Measurements from ENCODE around the gene BRD3. TPM values are rescaled to one million over a fixed set of nuclear protein-coding genes. Genes with fewer than 3 reads are reported as not detected.
"Not testable (repeated sequence)": the region's sequence is repeated elsewhere in the genome, so short reads cannot be mapped to it uniquely, and the experiment has no call there.

Gene BRD3
- polyA plus RNA-seq, 1 donor (not counting 4 experiments of a cell fraction or from before 2014, with no cell fraction given) = 3.3 TPM

GRCh38 chr9:134101623-134102149 is 33.9 kb upstream of the BRD3 start:
- FAIRE-seq = no peak
- H3K27ac ChIP-seq (ENCODE audit: control insufficient read depth, insufficient read depth, low read length) = no peak overlapping the region
- H2AFZ ChIP-seq (ENCODE audit: control insufficient read depth, low read length) = no peak overlapping the region
- DNase-seq (ENCODE audit: low read depth, low spot score) = no peak
- no peak overlapping the region for H3K4me2 ChIP-seq (ENCODE audit: control insufficient read depth, extremely low read depth, insufficient read depth, low read depth, low read length)
- no peaks in the 10 kb centered on the region for H3K79me2 ChIP-seq (ENCODE audit: control insufficient read depth, insufficient read depth, low read length)
- no peaks in the 10 kb centered on the region for H4K20me1 ChIP-seq (ENCODE audit: control insufficient read depth, extremely low read depth, insufficient read depth, low read length)
- no peaks in the 10 kb centered on the region for H3K9me3 ChIP-seq (ENCODE audit: control insufficient read depth, low read depth, low read length)
- no peak overlapping the region for H3K4me3 ChIP-seq (ENCODE audit: control insufficient read depth in 2 of 3, extremely low read depth in 1 of 3, insufficient read depth in 2 of 3, low read depth in 1 of 3, low read length in 3 of 3)
- H3K4me1 ChIP-seq (ENCODE audit: control insufficient read depth, extremely low read depth, insufficient read depth, low read length) = no peaks in the 10 kb centered on the region
- dilution Hi-C loops (cut with MboI; ENCODE audit: extremely low pct_ligation_motif_present, low sequenced_read_pairs) = no loop called here
- H3K9ac ChIP-seq (ENCODE audit: control insufficient read depth, extremely low read depth, insufficient read depth, low read length) = no peak overlapping the region
- H3K36me3 ChIP-seq (ENCODE audit: control insufficient read depth in 2 of 2, extremely low read depth in 1 of 2, insufficient read depth in 2 of 2, low read length in 2 of 2) = no peaks in the 10 kb centered on the region
- TF ChIP-seq EZH2 (IDR thresholded peaks at IDR 0.05; ENCODE audit: low read length) (no peak), CTCF (optimal IDR thresholded peaks at IDR 0.05 in 1 of 3, IDR thresholded peaks at IDR 0.05 in 1 of 3, conservative IDR thresholded peaks at IDR 0.05 in 1 of 3; ENCODE audit: extremely low read depth in 1 of 3, insufficient read depth in 2 of 3, low read length in 3 of 3) (no peak)
- no peaks in the 10 kb centered on the region for H3K9me1 ChIP-seq (ENCODE audit: control insufficient read depth, extremely low read depth, insufficient read depth, low read length)
- H3K27me3 ChIP-seq (ENCODE audit: control insufficient read depth, extremely low read depth, insufficient read depth, low read length) = peaks cover 3% of the 10 kb centered on the region

- H3K9ac ChIP-seq (ENCODE audit: control insufficient read depth, extremely low read depth, insufficient read depth, low read length); FAIRE-seq; H3K4me3 ChIP-seq (ENCODE audit: control insufficient read depth in 2 of 3, extremely low read depth in 1 of 3, insufficient read depth in 2 of 3, low read depth in 1 of 3, low read length in 3 of 3): not testable (repeated sequence)
Observed at GRCh38 chr9:134101133-134101532, 33.3 kb upstream of the BRD3 start.

GRCh38 chr9:134100040-134100439 is 32.2 kb upstream of the BRD3 start:
- Histone ChIP-seq H3K9me3 (ENCODE audit: control insufficient read depth, low read depth, low read length) (no peaks in the 10 kb centered on the region), H3K9ac (ENCODE audit: control insufficient read depth, extremely low read depth, insufficient read depth, low read length) (no peak overlapping the region), H3K79me2 (ENCODE audit: control insufficient read depth, insufficient read depth, low read length) (no peaks in the 10 kb centered on the region), H3K4me3 (ENCODE audit: control insufficient read depth in 2 of 3, extremely low read depth in 1 of 3, insufficient read depth in 2 of 3, low read depth in 1 of 3, low read length in 3 of 3) (no peak overlapping the region), H2AFZ (ENCODE audit: control insufficient read depth, low read length) (no peak overlapping the region), H3K27me3 (ENCODE audit: control insufficient read depth, extremely low read depth, insufficient read depth, low read length) (peaks cover 3% of the 10 kb centered on the region), H3K4me1 (ENCODE audit: control insufficient read depth, extremely low read depth, insufficient read depth, low read length) (no peaks in the 10 kb centered on the region), H3K36me3 (ENCODE audit: control insufficient read depth in 2 of 2, extremely low read depth in 1 of 2, insufficient read depth in 2 of 2, low read length in 2 of 2) (no peaks in the 10 kb centered on the region), H3K9me1 (ENCODE audit: control insufficient read depth, extremely low read depth, insufficient read depth, low read length) (no peaks in the 10 kb centered on the region), H3K27ac (ENCODE audit: control insufficient read depth, insufficient read depth, low read length) (no peak overlapping the region), H4K20me1 (ENCODE audit: control insufficient read depth, extremely low read depth, insufficient read depth, low read length) (no peaks in the 10 kb centered on the region), H3K4me2 (ENCODE audit: control insufficient read depth, extremely low read depth, insufficient read depth, low read depth, low read length) (no peak overlapping the region)
- dilution Hi-C loops (cut with MboI; ENCODE audit: extremely low pct_ligation_motif_present, low sequenced_read_pairs) = no loop called here
- TF ChIP-seq EZH2 (IDR thresholded peaks at IDR 0.05; ENCODE audit: low read length) (no peak), CTCF (optimal IDR thresholded peaks at IDR 0.05 in 1 of 3, IDR thresholded peaks at IDR 0.05 in 1 of 3, conservative IDR thresholded peaks at IDR 0.05 in 1 of 3; ENCODE audit: extremely low read depth in 1 of 3, insufficient read depth in 2 of 3, low read length in 3 of 3) (no peak)
- FAIRE-seq (no peak), DNase-seq (ENCODE audit: low read depth, low spot score) (no peak)

More at GRCh38 chr9:134101133-134101532, 33.3 kb upstream of the BRD3 start:
- H3K9me1 ChIP-seq (ENCODE audit: control insufficient read depth, extremely low read depth, insufficient read depth, low read length); H3K27me3 ChIP-seq (ENCODE audit: control insufficient read depth, extremely low read depth, insufficient read depth, low read length); H3K79me2 ChIP-seq (ENCODE audit: control insufficient read depth, insufficient read depth, low read length); H2AFZ ChIP-seq (ENCODE audit: control insufficient read depth, low read length); H3K4me2 ChIP-seq (ENCODE audit: control insufficient read depth, extremely low read depth, insufficient read depth, low read depth, low read length); dilution Hi-C loops (cut with MboI; ENCODE audit: extremely low pct_ligation_motif_present, low sequenced_read_pairs); H3K4me1 ChIP-seq (ENCODE audit: control insufficient read depth, extremely low read depth, insufficient read depth, low read length); H4K20me1 ChIP-seq (ENCODE audit: control insufficient read depth, extremely low read depth, insufficient read depth, low read length); H3K36me3 ChIP-seq (ENCODE audit: control insufficient read depth in 2 of 2, extremely low read depth in 1 of 2, insufficient read depth in 2 of 2, low read length in 2 of 2); DNase-seq (ENCODE audit: low read depth, low spot score); H3K9me3 ChIP-seq (ENCODE audit: control insufficient read depth, low read depth, low read length); H3K27ac ChIP-seq (ENCODE audit: control insufficient read depth, insufficient read depth, low read length): not testable (repeated sequence)
